Epithelial cell of esophagus (primary cell): Measurements from ENCODE around the gene GPR146.
"Not testable (repeated sequence)": the region's sequence is repeated elsewhere in the genome, so short reads cannot be mapped to it uniquely, and the experiment has no call there.

ENCODE experiments used
- DNase-seq: peaks from one replicate; pipeline ENCODE4 v3.0.0; 2010; ENCODE audit warnings: low read depth
- H3K4me3 ChIP-seq: 2 replicates; pipeline ENCODE4 v1.5.1; 2011; ENCODE audit warnings: mild to moderate bottlenecking, low read length, control low read depth
- TF ChIP-seq, protein P1 (sequence below): IDR thresholded peaks from 2 replicates; pipeline ENCODE4 v1.5.1; 2011; ENCODE audit warnings: low read depth, mild to moderate bottlenecking, low read length, control low read depth, inconsistent platforms; ENCODE audit not compliant: insufficient read depth; ENCODE audit errors: missing control alignments

Gene GPR146

DNA sequence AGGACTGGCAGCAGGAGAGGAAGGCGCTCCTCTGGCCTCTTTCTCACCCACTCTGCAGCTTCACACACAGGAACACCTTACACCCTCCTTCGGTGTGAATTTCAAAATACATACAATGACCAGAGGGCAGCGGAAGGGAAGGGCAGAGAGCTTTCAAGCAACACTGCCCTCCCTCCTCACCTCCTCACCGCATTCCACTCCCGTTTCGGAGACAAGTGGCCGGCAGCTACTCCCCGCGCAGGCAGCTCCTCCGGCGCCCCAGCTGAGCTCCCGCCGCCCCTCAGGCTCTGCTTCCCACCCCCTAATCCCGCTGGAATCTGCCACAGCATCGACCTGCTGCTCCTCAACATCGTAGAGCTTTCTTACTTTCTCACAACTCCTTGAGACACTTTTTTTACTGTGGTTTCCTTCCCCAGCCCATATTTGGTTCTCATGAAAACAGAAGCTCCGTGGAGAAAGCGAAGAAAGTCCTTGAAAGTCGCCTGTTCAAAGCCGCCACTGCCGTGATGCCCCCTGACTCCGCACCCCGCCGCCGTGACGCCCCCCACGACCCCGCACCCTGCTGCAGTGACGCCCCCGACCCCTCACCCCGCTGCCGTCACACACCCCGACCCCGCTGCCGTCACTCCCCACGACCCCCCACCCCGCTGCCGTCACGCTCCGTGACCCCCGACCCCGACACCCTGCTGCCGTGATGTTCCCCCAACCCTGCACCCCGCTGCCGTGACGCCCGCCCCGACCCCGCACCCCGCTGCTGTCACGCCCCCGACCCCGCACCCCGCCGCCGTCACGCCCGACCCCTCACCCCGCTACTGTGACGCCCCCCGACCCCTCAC is 29.0 kb downstream of the GPR146 start:
- TF ChIP-seq, protein P1, sequence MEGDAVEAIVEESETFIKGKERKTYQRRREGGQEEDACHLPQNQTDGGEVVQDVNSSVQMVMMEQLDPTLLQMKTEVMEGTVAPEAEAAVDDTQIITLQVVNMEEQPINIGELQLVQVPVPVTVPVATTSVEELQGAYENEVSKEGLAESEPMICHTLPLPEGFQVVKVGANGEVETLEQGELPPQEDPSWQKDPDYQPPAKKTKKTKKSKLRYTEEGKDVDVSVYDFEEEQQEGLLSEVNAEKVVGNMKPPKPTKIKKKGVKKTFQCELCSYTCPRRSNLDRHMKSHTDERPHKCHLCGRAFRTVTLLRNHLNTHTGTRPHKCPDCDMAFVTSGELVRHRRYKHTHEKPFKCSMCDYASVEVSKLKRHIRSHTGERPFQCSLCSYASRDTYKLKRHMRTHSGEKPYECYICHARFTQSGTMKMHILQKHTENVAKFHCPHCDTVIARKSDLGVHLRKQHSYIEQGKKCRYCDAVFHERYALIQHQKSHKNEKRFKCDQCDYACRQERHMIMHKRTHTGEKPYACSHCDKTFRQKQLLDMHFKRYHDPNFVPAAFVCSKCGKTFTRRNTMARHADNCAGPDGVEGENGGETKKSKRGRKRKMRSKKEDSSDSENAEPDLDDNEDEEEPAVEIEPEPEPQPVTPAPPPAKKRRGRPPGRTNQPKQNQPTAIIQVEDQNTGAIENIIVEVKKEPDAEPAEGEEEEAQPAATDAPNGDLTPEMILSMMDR, result no peak
- no peak overlapping the region for H3K4me3 ChIP-seq
- no peak for DNase-seq

DNA sequence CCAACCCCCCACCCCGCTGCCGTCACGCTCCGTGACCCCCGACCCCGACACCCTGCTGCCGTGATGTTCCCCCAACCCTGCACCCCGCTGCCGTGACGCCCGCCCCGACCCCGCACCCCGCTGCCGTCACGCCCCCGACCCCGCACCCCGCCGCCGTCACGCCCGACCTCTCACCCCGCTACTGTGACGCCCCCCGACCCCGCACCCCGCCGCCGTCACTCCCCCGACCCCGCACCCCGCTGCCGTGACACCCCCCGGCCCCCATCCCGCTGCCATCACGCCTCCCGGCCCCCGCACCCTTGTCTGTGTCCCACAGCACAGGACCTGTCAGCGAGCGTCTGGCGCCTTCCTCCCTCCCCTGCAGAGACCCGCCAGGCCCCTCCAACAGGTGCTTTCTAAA is 29.7 kb downstream of the GPR146 start:
- H3K4me3 ChIP-seq, DNase-seq: not testable (repeated sequence)

DNA sequence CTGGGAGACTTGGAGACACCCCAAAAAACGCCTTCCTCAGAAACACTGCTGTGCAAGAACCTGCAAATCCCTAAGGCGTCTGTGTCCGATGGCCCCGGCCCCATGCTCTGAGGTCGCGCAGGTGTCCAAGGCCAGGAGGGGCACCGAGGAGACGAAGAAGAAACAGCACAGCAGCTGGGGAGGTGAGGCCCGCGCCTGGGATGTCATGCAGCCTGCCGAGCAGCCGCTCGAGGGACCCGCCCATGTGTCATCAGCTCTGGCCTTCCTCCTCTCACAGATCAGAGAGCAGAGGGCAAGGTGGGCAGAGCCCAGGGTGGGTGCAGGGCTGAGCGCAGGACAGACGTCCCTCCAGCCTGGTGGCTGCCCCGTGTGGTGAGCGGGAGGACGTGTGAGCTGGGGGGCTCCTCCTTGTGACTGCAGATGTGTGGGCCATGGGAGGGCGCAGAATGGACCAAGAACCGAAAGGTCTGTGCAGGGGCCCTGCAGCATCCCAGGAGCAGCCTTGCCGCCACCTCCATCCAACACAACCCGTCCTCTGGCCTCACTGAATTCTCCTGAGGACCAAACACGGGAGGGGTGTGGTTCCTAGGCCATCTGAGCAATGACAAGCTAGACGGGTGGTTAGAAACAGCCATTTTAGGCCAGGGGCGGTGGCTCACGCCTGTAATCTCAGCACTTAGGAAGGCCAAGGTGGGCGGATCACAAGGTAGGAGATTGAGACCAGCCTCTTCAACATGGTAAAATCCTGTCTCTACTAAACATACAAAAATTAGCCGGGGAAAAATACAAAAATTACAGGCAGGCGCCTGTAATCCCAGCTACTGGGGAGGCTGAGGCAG is 30.5 kb downstream of the GPR146 start:
- no peak for DNase-seq
- TF ChIP-seq, protein P1, result no peak
- H3K4me3 ChIP-seq, result no peak overlapping the region

DNA sequence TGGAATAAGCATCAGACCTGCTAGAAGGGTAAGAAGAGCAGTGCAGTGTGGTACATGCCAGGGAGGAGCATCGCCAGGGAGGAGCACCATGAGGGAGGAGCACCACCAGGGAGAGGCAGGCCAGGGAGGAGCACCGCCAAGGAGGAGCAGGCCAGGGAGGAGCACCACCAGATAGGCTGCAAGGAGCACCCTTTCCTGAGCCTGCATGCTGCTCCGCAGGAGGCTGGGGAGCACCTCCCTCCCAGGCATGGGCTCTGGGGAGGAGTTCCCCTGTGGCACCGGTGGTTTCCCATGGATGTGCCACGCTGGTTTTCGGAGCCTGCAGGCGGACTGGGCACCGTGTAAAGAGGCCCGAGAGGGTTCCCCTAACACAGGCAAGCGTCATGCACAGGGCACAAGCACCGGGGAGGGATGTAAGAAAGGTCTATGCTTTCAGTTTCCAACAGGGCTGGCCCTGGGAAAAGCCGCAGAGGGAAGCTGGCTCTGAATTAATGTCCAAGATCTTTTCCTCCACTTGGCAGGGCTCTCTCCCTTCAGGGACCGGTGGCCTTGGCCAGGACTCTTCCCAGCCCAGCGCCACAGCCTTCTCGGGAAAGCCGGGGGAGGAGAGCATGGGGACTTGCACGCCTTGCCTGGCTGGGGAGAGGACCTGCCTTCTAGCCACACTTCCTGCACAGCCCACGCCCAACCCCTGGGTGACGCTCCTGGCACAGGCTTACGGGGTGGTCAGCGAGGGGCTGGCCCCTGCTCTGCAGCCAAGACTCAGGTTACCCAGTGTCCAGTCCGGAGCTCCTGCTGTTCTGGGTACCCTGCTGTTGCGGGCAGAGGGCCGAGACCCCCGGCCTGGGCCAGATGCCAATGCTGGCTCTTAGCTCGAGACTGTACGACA is 32.1 kb downstream of the GPR146 start:
- H3K4me3 ChIP-seq, result no peak overlapping the region

DNA sequence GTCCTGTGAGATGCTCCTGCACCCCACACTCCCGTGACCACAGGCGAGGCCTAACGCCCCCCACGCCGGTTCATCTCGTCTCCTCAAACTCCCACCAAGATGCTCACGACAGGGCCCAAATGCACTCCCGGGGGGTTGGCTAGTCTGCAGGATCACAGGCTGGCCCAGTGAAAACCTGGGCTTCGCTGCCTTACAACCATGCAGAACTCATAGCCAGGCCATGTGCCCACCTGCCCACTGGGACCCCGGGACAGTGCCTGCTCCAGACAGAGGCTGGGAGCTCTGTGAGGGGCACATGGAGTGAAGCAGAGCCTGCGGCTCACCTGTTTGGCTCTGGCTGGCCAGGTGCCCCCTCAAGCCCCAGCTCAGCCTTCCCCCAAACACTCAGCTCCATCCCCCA is 34.2 kb downstream of the GPR146 start:
- DNase-seq, result no peak
- H3K4me3 ChIP-seq, result no peak overlapping the region
- TF ChIP-seq, protein P1, result no peak

More for the DNA sequence above, 32.1 kb downstream of the GPR146 start:
- DNase-seq, result no peak
- TF ChIP-seq, protein P1, result no peak

DNA sequence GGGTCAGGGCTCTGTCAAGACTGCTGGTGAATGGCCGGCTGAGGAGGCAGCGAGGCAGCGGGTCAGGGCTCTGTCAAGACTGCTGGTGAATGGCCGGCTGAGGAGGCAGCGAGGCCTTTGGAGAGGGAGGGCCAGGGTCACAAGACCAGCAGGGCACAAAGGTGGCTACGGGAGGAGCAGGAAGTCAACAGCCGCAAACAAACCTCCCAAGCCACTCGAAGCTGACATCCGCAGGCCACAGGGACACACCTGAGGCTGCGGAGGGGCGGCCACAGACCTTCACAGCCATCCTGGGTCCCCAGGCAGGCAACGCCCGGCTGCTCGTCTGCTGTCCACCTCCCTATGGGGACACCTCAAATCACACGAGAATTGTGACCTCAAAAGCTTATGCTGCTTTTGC is 34.6 kb downstream of the GPR146 start:
- DNase-seq, result no peak
- H3K4me3 ChIP-seq, result no peak overlapping the region
- TF ChIP-seq, protein P1, result no peak
